OCI-LY7 (cell line): ENCODE results near the gene ADARB2. TPM values are rescaled to one million over a fixed set of nuclear protein-coding genes. Genes with fewer than 3 reads are reported as not detected.

ENCODE experiments used
- BruUV-seq: library from RNA; stranded (reverse); fragments of 400-500 nt; replicated peaks from 2 replicates; lab custom pipeline; 2021; lab: Mats Ljungman, UMichigan
- CTCF ChIA-PET: fragments of 300-600 bp; sonication (Branson Sonifier 250); formaldehyde crosslinking; loops from one replicate; lab custom pipeline; 2022; ENCODE audit warnings: antibody characterized with exemption; ENCODE audit not compliant: unreplicated experiment; lab: Charles Lee
- POLR2A ChIA-PET: fragments of 300-600 bp; sonication (Branson Sonifier 250); formaldehyde crosslinking; loops from one replicate; lab custom pipeline; 2022; ENCODE audit warnings: antibody characterized with exemption; lab: Charles Lee
- DNase-seq: peaks from one replicate; pipeline ENCODE4 v3.0.0-alpha.2; 2015; ENCODE audit warnings: low spot score
- H2AFZ ChIP-seq: fragments of 200-600 bp; sonication (generic), shearing (Covaris generic); 2 replicates; pipeline ENCODE4 v1.6.1; 2014; ENCODE audit warnings: mild to moderate bottlenecking, antibody characterized with exemption, low read length, moderate library complexity
- H3K27ac ChIP-seq: fragments of 200-600 bp; sonication (generic); 2 replicates; pipeline ENCODE4 v1.5.1; 2014; ENCODE audit warnings: mixed run types, low read depth, mild to moderate bottlenecking, moderate library complexity, low read length, inconsistent platforms; ENCODE audit not compliant: poor library complexity, severe bottlenecking
- H3K36me3 ChIP-seq: fragments of 200-600 bp; sonication (generic); 2 replicates; pipeline ENCODE4 v1.6.1; 2014; ENCODE audit warnings: mild to moderate bottlenecking, antibody characterized with exemption, low read length, moderate library complexity, mixed read lengths; ENCODE audit not compliant: insufficient read depth
- H3K4me1 ChIP-seq: fragments of 200-600 bp; sonication (generic); 2 replicates; pipeline ENCODE4 v1.5.1; 2014; ENCODE audit warnings: mild to moderate bottlenecking, low read length; ENCODE audit not compliant: insufficient read depth, poor library complexity, severe bottlenecking
- H3K4me2 ChIP-seq: fragments of 200-600 bp; sonication (generic); 2 replicates; pipeline ENCODE4 v1.6.1; 2014; ENCODE audit warnings: mild to moderate bottlenecking, low read length
- H3K4me3 ChIP-seq: fragments of 200-600 bp; sonication (generic); 2 replicates; pipeline ENCODE4 v1.5.1; 2014; ENCODE audit warnings: mild to moderate bottlenecking, low read depth, low read length; ENCODE audit not compliant: poor library complexity, severe bottlenecking
- H3K79me2 ChIP-seq: fragments of 200-600 bp; sonication (generic); 2 replicates; pipeline ENCODE4 v1.6.1; 2016; ENCODE audit warnings: low read depth, mild to moderate bottlenecking, low read length, moderate library complexity, mixed read lengths; ENCODE audit not compliant: insufficient read depth
- H3K9me2 ChIP-seq: fragments of 200-600 bp; sonication (generic); 2 replicates; pipeline ENCODE4 v1.6.1; 2016; ENCODE audit warnings: mild to moderate bottlenecking, low read length, mixed read lengths; ENCODE audit not compliant: insufficient read depth
- H3K9me3 ChIP-seq: fragments of 200-600 bp; sonication (generic); 2 replicates; pipeline ENCODE4 v1.6.1; 2014; ENCODE audit warnings: mild to moderate bottlenecking, mixed run types, low read length, mixed read lengths
- H4K20me1 ChIP-seq: fragments of 200-600 bp; sonication (generic); 2 replicates; pipeline ENCODE4 v1.6.1; 2014; ENCODE audit warnings: mild to moderate bottlenecking, antibody characterized with exemption, low read length, moderate library complexity, mixed read lengths; ENCODE audit not compliant: insufficient read depth
- EZH2phosphoT487 ChIP-seq: fragments of 200-600 bp; sonication (generic); IDR thresholded peaks from 2 replicates; pipeline ENCODE4 v1.6.1; 2018; ENCODE audit warnings: low read depth, borderline replicate concordance, mild to moderate bottlenecking, mixed run types, antibody characterized with exemption, low read length, moderate library complexity, mixed read lengths
- intact Hi-C: fragments of 100-400 bp; cut with micrococcal nuclease; formaldehyde crosslinking; loops from one replicate; pipeline ENCODE4 v1.10.0; 2022; ENCODE audit not compliant: unreplicated experiment
- total RNA-seq, 2 experiments: library from RNA; depleted of rRNA in 1 of 2; stranded (reverse); fragments of >200 nt in 1 of 2; shearing (Covaris generic) in 1 of 2; gene quantifications; 2 replicates each; pipeline ENCODE4 v1.2.3, GENCODE V29; 2014 to 2022
- TF ChIP-seq, protein P1 (sequence below): fragments of 200-600 bp; sonication (generic); conservative IDR thresholded peaks from 2 replicates; pipeline ENCODE4 v1.5.1; 2014; ENCODE audit warnings: mild to moderate bottlenecking, antibody characterized with exemption, low read length, moderate library complexity, mixed read lengths

The ADARB2 gene
- total RNA-seq, 2 experiments from 2014 or later: 0.03 TPM; not detected in 1

DNA sequence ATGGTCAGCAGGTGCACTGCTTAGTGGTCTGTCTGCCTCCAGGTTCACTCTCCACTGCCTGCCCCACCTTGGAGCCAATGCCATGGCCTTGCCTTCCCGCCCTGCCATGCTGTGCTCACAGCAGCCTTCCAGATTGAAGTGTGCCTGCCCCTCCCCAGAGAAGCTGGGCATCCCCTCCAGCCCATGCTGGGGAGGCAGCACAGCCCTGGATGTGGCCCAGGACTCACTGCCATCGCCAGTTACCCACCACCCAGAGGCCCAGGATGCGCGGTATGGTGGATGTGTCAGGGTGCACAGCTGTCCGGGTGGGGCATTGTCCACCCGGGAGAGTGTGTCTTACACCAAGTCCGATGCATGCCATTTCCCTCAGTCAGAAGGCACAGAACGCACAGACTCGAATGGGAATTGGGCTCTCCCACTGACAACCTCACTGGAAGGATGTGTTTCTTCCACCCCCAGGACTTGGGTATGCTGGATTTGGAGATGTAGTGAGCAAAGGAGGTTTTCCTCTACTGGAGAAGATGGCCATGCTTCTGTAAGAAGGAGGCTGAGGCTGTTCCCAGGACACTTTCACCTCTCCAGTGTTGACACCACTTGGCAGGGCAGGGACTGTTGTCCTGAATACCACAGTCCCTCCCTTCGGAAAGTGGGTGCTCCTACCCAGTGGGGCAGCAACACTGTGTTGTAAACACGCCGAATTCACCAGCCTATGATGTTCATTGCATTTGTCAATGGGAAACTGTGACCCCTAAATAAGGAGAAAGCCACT is 122.0 kb downstream of the ADARB2 start:
- DNase-seq: no peak
- no peaks in the 10 kb centered on the region; the same call in 1 of the 2 replicates for H3K9me3 ChIP-seq
- BruUV-seq: no TSS peak

GRCh38 chr10:1613511-1613910 is 123.8 kb downstream of the ADARB2 start:
- POLR2A ChIA-PET: interaction anchor here (0.6 to 2.1 kb wide), 4 partner anchors 8 to 111 kb away, joined by 3 to 6 read pairs (median 4); no protein-coding TSS in a partner anchor
- H3K79me2 ChIP-seq: no peaks in the 10 kb centered on the region
- DNase-seq: no peak
- TF ChIP-seq, protein P1, sequence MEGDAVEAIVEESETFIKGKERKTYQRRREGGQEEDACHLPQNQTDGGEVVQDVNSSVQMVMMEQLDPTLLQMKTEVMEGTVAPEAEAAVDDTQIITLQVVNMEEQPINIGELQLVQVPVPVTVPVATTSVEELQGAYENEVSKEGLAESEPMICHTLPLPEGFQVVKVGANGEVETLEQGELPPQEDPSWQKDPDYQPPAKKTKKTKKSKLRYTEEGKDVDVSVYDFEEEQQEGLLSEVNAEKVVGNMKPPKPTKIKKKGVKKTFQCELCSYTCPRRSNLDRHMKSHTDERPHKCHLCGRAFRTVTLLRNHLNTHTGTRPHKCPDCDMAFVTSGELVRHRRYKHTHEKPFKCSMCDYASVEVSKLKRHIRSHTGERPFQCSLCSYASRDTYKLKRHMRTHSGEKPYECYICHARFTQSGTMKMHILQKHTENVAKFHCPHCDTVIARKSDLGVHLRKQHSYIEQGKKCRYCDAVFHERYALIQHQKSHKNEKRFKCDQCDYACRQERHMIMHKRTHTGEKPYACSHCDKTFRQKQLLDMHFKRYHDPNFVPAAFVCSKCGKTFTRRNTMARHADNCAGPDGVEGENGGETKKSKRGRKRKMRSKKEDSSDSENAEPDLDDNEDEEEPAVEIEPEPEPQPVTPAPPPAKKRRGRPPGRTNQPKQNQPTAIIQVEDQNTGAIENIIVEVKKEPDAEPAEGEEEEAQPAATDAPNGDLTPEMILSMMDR: no peak
- TF ChIP-seq EZH2phosphoT487: no peak
- H3K36me3 ChIP-seq: no peaks in the 10 kb centered on the region
- H3K4me3 ChIP-seq: no peak overlapping the region
- H3K4me1 ChIP-seq: no peaks in the 10 kb centered on the region
- no peaks in the 10 kb centered on the region for H3K9me3 ChIP-seq
- CTCF ChIA-PET: no interaction called here
- no peak overlapping the region for H3K4me2 ChIP-seq
- intact Hi-C loops: no loop called here
- H3K27ac ChIP-seq: no peak overlapping the region
- no peaks in the 10 kb centered on the region for H3K9me2 ChIP-seq
- no peaks in the 10 kb centered on the region for H4K20me1 ChIP-seq
- BruUV-seq: no TSS peak
- H2AFZ ChIP-seq: no peak overlapping the region

More for the DNA sequence above, 122.0 kb downstream of the ADARB2 start:
- ChIA-PET POLR2A (no interaction called here), CTCF (no interaction called here)
- Histone ChIP-seq H3K4me2 (no peak overlapping the region), H3K79me2 (no peaks in the 10 kb centered on the region), H3K4me3 (no peak overlapping the region), H3K9me2 (no peaks in the 10 kb centered on the region), H4K20me1 (no peaks in the 10 kb centered on the region), H2AFZ (no peak overlapping the region), H3K36me3 (no peaks in the 10 kb centered on the region), H3K27ac (no peak overlapping the region), H3K4me1 (no peaks in the 10 kb centered on the region)
- TF ChIP-seq, protein P1: no peak
- TF ChIP-seq EZH2phosphoT487: no peak
- intact Hi-C loops: no loop called here

DNA sequence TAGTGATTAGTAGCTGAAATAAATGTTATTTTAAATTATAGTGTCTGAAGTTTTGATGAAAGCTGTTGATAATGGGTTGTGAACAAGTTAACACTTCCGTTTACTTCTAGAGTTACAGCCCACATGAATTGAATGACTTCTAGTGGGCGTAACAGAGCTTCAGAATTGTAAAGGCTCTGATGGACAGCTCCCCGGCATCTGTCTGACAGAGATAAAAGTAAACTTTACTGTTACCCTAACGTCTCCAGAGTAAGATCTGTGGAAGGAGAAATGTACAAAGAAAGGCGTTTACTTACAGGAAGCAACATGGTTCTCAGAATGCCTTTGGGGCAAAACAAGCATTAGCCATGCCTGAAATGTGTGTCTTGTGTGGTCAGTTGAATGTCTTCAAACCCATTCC is 124.4 kb downstream of the ADARB2 start:
- no peaks in the 10 kb centered on the region for H3K79me2 ChIP-seq
- no TSS peak for BruUV-seq
- H3K4me1 ChIP-seq: no peaks in the 10 kb centered on the region
- no peaks in the 10 kb centered on the region for H3K36me3 ChIP-seq
- H3K9me3 ChIP-seq: no peaks in the 10 kb centered on the region
- TF ChIP-seq, protein P1: no peak
- TF ChIP-seq EZH2phosphoT487: no peak
- ChIA-PET CTCF (no interaction called here), POLR2A (interaction anchor here (1.1 to 2.1 kb wide), 3 partner anchors 9 to 111 kb away, joined by 3 to 6 read pairs (median 4); no protein-coding TSS in a partner anchor)
- no peak overlapping the region for H3K27ac ChIP-seq
- H4K20me1 ChIP-seq: no peaks in the 10 kb centered on the region
- no peak overlapping the region for H3K4me2 ChIP-seq
- H2AFZ ChIP-seq: no peak overlapping the region
- no peak overlapping the region for H3K4me3 ChIP-seq
- intact Hi-C loops: no loop called here
- no peaks in the 10 kb centered on the region for H3K9me2 ChIP-seq
- no peak for DNase-seq
